Esophagus muscularis mucosa (tissue), 3 donors: ENCODE results near the gene JARID2.

Experiments
- POLR2A ChIP-seq: fragments of 450-650 bp; IDR thresholded peaks from one replicate; pipeline ENCODE4 v1.6.1; 2017; ENCODE audit warnings: antibody characterized with exemption, moderate library complexity, mild to moderate bottlenecking, low read depth
- TF ChIP-seq, protein P1 (sequence below), 3 experiments: fragments of 200-600 bp in 2 of 3; fragments of 450-650 bp in 1 of 3; sonication (generic) in 2 of 3; IDR thresholded peaks; one replicate each; pipeline ENCODE4 v1.5.1; 2017 to 2019; ENCODE audit warnings: antibody characterized with exemption in 3 of 3, mild to moderate bottlenecking in 2 of 3, moderate library complexity in 1 of 3

DNA sequence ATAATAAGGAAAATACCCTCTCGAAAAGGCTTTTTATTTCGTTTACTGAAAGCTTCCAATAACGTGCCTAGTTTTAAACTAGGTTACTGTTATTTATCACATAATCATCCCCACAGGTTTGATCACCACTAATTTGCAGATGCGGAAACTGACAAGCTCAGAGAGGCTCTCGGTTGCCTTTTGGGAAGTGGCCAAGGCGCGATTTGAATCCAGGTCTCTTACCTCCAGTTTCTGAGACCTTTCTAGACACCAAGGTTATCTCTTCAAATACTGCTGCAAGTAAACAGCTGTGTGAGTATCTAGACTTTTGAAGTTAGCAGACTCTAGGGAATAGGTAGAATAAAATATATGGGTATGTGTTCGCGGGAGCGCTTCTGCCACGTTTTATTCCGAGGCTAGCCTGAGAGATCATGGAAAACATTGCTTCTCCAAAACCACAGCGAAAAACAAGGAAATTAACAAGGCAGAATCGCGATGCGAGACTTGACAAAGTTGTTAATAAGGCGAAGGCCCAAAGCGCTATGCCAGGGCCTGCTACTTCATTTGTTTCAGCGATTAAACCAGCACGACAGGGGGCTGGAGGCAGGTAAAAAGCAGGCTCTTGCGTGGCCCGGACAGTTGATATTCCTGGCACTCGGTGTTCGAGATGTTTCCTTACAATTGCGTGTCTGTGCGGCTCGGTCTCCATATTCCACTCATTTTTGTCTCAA is 1.8 kb upstream of the JARID2 start:
- TF ChIP-seq, protein P1, sequence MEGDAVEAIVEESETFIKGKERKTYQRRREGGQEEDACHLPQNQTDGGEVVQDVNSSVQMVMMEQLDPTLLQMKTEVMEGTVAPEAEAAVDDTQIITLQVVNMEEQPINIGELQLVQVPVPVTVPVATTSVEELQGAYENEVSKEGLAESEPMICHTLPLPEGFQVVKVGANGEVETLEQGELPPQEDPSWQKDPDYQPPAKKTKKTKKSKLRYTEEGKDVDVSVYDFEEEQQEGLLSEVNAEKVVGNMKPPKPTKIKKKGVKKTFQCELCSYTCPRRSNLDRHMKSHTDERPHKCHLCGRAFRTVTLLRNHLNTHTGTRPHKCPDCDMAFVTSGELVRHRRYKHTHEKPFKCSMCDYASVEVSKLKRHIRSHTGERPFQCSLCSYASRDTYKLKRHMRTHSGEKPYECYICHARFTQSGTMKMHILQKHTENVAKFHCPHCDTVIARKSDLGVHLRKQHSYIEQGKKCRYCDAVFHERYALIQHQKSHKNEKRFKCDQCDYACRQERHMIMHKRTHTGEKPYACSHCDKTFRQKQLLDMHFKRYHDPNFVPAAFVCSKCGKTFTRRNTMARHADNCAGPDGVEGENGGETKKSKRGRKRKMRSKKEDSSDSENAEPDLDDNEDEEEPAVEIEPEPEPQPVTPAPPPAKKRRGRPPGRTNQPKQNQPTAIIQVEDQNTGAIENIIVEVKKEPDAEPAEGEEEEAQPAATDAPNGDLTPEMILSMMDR (IDR thresholded peaks at IDR 0.05), result no peak
- no peak for TF ChIP-seq POLR2A
